DMS53 treated with DMSO at 0.1 percent for 48 hours (cell line): ENCODE data around the gene GPR35.
"Not testable (repeated sequence)": the region's sequence is repeated elsewhere in the genome, so short reads cannot be mapped to it uniquely, and the experiment has no call there.

ENCODE experiments used
- DNase-seq: peaks from one replicate; lab custom pipeline; 2025; ENCODE audit not compliant: unreplicated experiment; lab: John Stamatoyannopoulos, UW

GPR35 gene

GRCh38 chr2:240602266-240603050 is 22.8 kb upstream of the GPR35 start:
- no peak for DNase-seq

GRCh38 chr2:240603081-240603835 is 22.0 kb upstream of the GPR35 start:
- DNase-seq: no peak

DNA sequence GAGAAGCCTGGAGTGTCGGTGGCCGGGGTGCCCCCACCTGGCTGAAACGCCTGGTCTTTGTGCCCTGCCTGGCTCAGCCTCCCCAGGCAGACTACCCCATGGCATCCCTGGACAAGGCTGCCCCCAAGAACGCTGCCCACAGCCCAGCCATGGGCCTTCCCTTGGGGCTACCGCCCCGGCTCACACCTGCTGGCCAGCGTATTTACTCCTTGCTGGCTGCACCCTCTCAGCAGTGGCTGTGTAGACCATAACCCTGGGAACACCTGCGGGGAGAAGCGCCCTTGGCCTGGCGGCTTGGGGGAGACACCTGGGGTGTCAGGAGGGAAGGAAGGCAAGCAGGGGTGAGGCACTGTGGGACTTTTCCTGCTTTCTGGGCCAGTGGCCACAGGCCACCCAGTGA is 21.4 kb upstream of the GPR35 start:
- DNase-seq: no peak

- peak; percentile 19 for DNase-seq
Measured at GRCh38 chr2:240604291-240604938, 20.9 kb upstream of the GPR35 start.

- peak; percentile 7 for DNase-seq
Measured at GRCh38 chr2:240604939-240605716, 20.2 kb upstream of the GPR35 start.

GRCh38 chr2:240605867-240606743 is 19.2 kb upstream of the GPR35 start:
- no peak for DNase-seq

DNA sequence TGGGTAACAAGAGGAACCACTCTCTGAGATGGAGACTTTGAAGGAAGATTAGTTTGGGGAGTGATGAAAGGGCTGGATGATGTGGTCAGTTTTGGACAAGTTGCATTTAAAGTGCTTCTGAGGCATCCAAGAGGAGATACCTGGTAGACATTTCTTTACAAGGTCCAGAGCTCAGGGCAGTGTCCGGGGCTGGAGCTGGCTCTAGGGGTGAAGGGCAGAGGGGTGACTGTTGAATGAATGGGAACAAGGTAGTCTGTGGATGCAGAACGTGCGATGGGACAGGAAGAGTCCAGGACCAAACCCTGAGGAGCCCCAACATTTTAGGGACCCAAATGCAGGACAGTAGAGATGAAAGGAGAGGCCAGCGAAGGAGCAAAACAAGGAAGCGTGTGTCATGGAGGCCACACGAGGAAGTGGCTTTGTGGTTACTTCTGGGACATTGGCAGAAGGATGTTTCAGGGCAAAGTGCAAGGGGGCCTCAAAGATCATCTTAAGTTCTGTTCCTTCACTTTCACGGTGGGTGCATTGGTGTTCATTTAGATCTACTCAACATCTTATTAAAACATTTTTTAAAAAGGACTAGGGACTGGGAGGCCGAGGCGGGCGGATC is 13.6 kb upstream of the GPR35 start:
- DNase-seq: no peak

GRCh38 chr2:240613781-240614180 is 11.5 kb upstream of the GPR35 start:
- DNase-seq: no peak

- DNase-seq: no peak
Measured at GRCh38 chr2:240614391-240614790, 10.9 kb upstream of the GPR35 start.

DNA sequence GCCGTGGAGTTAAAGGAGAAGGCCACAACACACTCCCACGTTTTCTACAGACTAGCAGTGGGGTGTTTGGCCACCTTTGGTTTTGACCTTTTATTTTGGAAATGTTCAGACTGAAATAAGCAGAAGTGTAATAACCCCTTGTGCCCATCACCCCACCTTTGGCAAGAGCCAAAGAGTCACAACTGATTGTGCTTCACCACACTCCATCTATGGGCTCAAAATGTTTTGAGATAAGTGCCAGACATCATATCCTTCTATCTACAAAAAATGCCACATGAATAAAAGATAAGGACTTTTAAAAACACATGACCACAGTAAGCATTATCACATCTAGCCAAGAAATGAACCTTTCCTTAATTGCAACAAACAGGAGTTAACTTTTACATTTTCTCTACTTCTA is 9.9 kb upstream of the GPR35 start:
- DNase-seq: no peak

DNA sequence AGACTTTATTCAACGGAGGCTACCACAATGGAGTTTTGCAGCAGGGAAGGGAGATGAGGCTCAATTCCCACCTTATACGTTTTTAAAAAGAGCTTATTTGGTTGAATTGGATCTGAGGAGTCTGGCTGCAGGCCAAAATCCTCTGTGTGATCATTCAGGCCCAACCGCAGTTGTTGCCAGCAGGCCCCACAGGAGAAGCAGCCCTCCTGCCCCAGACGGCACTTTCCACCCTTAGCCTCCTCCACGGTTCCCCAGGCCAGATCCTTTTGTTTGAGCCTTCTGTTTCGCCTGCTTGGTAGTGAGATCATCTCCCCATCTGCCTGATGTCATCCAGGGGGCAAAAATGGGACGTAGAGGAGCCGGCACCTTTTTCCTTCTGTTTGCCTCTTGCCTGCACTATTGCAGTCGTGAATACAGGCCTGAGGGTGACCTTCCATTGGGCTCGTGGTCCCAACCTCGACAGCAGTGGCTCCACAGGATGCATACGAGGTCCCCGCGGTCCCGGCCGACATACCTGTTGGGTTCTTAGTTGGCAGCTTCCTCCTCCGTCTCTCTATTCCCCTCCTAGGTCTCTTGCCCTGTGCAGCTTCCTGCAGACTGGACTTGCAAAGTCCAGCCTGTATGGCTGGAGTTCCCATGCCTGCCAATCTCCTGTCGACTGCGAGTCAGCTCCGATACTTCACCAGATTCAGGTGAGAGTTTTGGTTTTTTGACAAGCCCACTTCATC is 9.3 kb upstream of the GPR35 start:
- no peak for DNase-seq

GRCh38 chr2:240616860-240617666 is 8.2 kb upstream of the GPR35 start:
- DNase-seq: not testable (repeated sequence)

GRCh38 chr2:240618776-240619175 is 6.5 kb upstream of the GPR35 start:
- no peak for DNase-seq

DNA sequence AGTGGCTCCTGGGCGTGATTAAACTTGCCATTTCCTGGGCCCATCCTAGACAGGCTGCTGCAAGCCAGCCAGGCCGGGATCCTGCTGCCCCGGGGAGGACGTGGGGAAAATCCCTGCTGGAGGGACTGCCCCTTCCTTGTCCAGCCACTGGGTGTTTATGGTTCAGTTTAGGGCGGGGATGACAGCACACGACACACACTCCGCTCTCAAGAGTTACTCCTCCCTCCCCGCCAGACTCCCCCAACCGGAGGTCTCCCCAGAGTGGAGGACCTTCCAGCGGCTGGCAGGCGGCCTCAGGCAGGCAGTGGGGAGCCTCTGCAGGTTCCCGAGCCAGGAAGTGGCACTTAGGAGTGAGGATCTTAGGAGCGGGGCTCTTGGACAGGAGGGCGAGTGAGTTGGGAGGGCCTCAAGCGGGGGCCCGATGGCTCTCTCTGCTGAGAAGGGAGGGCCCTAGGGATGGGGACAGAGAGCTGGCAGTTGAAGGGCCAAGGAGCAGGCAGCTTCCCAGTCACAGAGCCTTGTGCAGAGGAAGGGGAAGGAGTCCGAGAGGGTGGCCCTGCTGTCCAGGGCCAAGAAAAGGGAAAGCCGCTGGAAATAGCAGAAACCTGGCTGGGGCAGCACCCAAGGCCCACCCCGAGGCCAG is 5.7 kb upstream of the GPR35 start:
- no peak for DNase-seq

GRCh38 chr2:240620149-240620731 is 5.0 kb upstream of the GPR35 start:
- DNase-seq: no peak

- DNase-seq: no peak
Measured at GRCh38 chr2:240620859-240621258, 4.4 kb upstream of the GPR35 start.

DNA sequence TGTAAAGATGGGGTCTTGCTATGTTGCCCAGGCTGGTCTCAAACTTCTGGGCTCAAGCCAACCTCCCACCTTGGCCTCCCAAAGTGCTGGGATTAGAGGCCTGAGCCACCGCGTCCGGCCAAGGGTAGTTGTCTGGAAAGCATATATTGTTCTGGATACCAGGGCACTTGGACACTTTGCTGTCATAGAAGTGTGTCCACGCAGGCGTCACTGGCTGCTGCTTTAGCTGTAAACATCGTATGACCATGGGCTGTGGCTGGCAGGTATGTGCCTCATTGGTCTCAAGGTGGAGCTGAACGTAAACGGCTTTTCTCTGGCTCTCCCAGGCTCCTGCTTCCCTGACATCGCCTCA is 3.2 kb upstream of the GPR35 start:
- no peak for DNase-seq
